ENCODE results near the gene CACNB1. TPM values are rescaled to one million over a fixed set of nuclear protein-coding genes. Genes with fewer than 3 reads are reported as not detected.

The CACNB1 gene
- total RNA-seq, 1 donor from 2014 or later: 13.8 TPM

- no peak overlapping the region for H3K27ac Mint-ChIP-seq
- H3K27me3 Mint-ChIP-seq: no peaks in the 10 kb centered on the region
- H3K36me3 Mint-ChIP-seq (ENCODE audit: insufficient read depth): peaks cover 9% of the 10 kb centered on the region
- H3K4me3 Mint-ChIP-seq (ENCODE audit: low read depth): no peak overlapping the region
- no peaks in the 10 kb centered on the region for H3K9me3 Mint-ChIP-seq (ENCODE audit: low read depth)
- no peak for TF ChIP-seq CTCF (IDR thresholded peaks at IDR 0.05; ENCODE audit: unreplicated experiment)
- DNase-seq (ENCODE audit: low spot score, unreplicated experiment): no peak
- no peaks in the 10 kb centered on the region for H3K4me1 Mint-ChIP-seq (ENCODE audit: low read depth)
Measured at GRCh38 chr17:39175695-39176093, 21.8 kb downstream of the CACNB1 start.

GRCh38 chr17:39174920-39175694 is 22.4 kb downstream of the CACNB1 start:
- Mint-ChIP-seq H3K4me3 (ENCODE audit: low read depth) (no peak overlapping the region), H3K9me3 (ENCODE audit: low read depth) (no peaks in the 10 kb centered on the region), H3K27ac (no peak overlapping the region), H3K36me3 (ENCODE audit: insufficient read depth) (peaks cover 9% of the 10 kb centered on the region), H3K4me1 (ENCODE audit: low read depth) (no peaks in the 10 kb centered on the region), H3K27me3 (no peaks in the 10 kb centered on the region)
- peak; percentile 89 for TF ChIP-seq CTCF (IDR thresholded peaks at IDR 0.05; ENCODE audit: unreplicated experiment)
- DNase-seq (ENCODE audit: low spot score, unreplicated experiment): peak; percentile 65

GRCh38 chr17:39173526-39174274 is 23.8 kb downstream of the CACNB1 start:
- no peak for DNase-seq (ENCODE audit: low spot score, unreplicated experiment)
- TF ChIP-seq CTCF (IDR thresholded peaks at IDR 0.05; ENCODE audit: unreplicated experiment): no peak
- no peak overlapping the region for H3K27ac Mint-ChIP-seq

DNA sequence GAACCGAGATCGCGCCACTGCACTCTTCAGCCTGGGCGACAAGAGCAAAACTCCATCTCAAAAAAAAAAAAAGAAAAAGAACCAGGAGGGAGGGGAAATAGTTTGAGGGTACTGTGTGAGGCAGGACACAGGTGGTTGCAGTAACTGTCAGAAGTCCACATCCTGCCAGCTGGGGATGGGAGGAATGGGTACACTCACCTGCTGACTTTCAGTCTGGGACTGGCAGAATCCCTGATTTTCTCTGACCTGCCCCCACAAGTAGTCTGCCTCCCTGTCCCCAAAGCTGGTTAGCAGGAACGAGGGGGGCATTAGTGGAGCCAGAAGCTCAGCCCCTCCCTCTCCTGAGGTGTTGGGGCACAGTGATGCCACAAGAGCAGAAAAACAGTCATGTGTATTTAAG is 24.4 kb downstream of the CACNB1 start:
- Mint-ChIP-seq H3K27me3 (peaks cover 4% of the 10 kb centered on the region), H3K27ac (no peak overlapping the region), H3K9me3 (ENCODE audit: low read depth) (no peaks in the 10 kb centered on the region), H3K4me3 (ENCODE audit: low read depth) (no peak overlapping the region), H3K36me3 (ENCODE audit: insufficient read depth) (peaks cover 9% of the 10 kb centered on the region), H3K4me1 (ENCODE audit: low read depth) (no peaks in the 10 kb centered on the region)
- no peak for DNase-seq (ENCODE audit: low spot score, unreplicated experiment)
- no peak for TF ChIP-seq CTCF (IDR thresholded peaks at IDR 0.05; ENCODE audit: unreplicated experiment)

More at GRCh38 chr17:39173526-39174274, 23.8 kb downstream of the CACNB1 start:
- Mint-ChIP-seq H3K4me3 (ENCODE audit: low read depth) (no peak overlapping the region), H3K27me3 (peaks cover 4% of the 10 kb centered on the region), H3K9me3 (ENCODE audit: low read depth) (no peaks in the 10 kb centered on the region), H3K4me1 (ENCODE audit: low read depth) (no peaks in the 10 kb centered on the region), H3K36me3 (ENCODE audit: insufficient read depth) (peaks cover 9% of the 10 kb centered on the region)

DNA sequence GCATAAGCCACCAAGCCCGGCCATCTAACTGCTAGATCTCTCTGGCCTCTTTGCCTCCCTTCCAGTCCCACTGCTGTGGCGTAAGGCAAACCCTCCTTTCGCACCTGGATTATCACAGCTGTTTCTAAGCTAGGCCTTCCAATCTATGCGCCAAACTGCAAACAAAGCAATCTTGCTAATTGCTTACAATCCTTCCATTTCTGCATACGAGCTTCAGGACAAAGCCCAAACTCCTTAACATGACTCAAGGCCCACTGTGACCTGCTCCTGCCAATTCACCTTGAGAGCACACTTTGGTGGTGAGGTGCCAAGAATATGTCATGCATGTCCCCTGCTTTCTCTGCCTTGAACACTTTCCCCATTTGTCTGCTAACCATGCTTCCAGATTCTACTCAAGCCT is 25.5 kb downstream of the CACNB1 start:
- no peak for DNase-seq (ENCODE audit: low spot score, unreplicated experiment)
- H3K4me3 Mint-ChIP-seq (ENCODE audit: low read depth): no peak overlapping the region
- H3K27ac Mint-ChIP-seq: no peak overlapping the region
- H3K27me3 Mint-ChIP-seq: peaks cover 11% of the 10 kb centered on the region
- H3K4me1 Mint-ChIP-seq (ENCODE audit: low read depth): no peaks in the 10 kb centered on the region
- peaks cover 4% of the 10 kb centered on the region for H3K36me3 Mint-ChIP-seq (ENCODE audit: insufficient read depth)
- H3K9me3 Mint-ChIP-seq (ENCODE audit: low read depth): no peaks in the 10 kb centered on the region
- TF ChIP-seq CTCF (IDR thresholded peaks at IDR 0.05; ENCODE audit: unreplicated experiment): no peak
